GM11168 (cell line): ENCODE measurements around the gene DIP2C.

Source experiments
- in situ Hi-C: fragments of 300-500 bp; cut with MboI; formaldehyde crosslinking; loops from one replicate; pipeline ENCODE4 v1.12.0; 2022; ENCODE audit warnings: low sequenced_read_pairs; ENCODE audit not compliant: unreplicated experiment

Gene DIP2C

GRCh38 chr10:391305-391704 is 298.2 kb downstream of the DIP2C start:
- in situ Hi-C loops = no loop called here

DNA sequence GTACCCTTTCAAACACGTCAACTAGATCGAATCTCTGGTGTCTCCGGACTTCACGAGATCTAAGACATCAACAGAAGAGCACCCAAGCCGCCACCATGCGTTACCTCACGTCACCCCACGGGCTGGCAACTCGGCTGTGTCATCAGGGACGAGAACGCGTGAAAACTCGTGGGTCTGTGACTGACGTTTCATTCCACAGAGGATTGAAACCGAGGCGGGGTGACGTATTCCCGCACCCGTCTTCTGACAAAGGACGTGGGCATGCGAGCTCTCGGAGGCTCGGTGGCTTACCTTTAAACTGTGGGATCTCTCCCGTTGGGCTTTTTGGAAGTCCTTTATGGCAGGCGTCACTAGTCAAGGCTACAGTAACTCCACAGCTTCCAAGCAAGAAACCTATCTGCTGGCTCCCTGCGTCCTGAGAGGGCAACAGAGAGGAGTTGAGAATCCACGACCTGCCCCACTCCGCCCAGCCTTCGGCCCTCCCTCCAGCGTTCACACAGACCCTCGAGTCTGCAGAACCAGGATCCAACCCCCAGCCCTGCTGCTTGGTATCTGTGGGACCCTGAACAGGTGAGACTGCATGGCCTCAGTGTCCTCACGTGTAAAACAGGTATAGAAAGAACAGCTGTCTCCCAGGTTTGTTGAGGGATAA is 298.9 kb downstream of the DIP2C start:
- in situ Hi-C loops = no loop called here

DNA sequence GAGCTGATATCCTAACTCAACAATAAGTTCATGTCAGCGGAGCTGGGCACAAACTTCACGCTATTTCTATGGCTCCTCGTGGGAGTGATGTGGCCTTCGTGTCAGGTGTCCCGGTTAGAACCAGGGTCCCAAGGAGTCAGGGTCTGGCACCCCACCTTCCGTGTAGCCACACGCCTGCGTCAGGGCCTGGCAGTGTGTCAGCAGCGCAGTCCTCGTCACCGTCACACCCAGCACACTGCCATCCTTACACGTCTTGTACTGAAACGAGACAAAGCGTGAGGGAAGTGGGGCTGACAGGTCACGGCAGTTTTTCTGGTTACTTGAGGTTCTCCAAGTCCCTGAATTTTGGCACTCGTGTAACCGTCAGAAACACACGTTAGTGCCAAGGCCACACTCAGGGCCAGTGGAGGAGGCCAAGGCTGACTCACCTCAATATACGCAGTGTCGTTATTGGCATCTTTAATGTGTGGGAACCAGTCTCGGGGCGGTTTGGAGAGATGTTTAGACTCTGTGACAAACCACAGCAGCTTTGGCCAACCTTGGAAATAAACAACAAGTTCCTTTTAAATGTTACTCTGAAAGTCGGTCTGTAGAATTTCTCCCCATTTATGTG is 299.5 kb downstream of the DIP2C start:
- in situ Hi-C loops = no loop called here

- in situ Hi-C loops = no loop called here
Measured at GRCh38 chr10:389261-389790, 300.1 kb downstream of the DIP2C start.

GRCh38 chr10:388661-389045 is 300.8 kb downstream of the DIP2C start:
- in situ Hi-C loops = no loop called here

GRCh38 chr10:387909-388660 is 301.4 kb downstream of the DIP2C start:
- in situ Hi-C loops = no loop called here

GRCh38 chr10:387593-387891 is 301.9 kb downstream of the DIP2C start:
- in situ Hi-C loops = no loop called here

- in situ Hi-C loops = no loop called here
Measured at GRCh38 chr10:386771-387592, 302.5 kb downstream of the DIP2C start.

DNA sequence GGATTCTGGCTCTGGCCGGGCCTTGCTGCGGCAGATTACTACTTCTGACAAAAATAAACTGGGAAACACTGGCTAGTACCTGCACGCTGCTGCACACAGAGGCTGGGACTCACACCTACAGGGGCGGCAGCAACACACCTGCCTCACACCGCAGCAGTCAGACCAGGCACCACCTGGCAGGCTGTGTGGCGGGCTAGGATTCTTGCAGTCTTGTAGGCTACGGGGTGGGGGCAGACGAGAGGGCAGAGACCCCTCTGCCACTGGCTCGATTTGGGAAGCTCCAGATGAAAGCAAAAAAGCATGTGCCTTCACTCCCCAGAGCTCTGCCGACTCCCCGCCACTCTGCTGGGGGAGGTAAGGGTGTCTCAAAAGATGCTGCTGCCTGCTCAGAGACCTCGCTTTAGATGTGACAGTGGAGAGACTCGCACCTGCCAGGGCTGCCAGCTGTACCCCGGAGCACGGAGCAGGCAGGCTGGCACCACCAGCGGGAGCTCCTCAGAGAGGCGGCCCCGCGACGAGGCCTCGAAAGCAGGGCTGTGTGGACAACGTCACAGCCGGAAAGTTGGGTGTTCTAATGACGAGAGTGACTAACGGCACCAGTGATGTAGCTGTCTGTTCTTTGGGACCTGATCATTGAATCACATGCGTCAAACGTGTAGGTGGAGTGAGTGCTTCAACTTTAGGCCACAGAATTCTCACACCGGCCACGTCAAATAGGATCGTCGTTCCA is 303.7 kb downstream of the DIP2C start:
- in situ Hi-C loops = no loop called here

DNA sequence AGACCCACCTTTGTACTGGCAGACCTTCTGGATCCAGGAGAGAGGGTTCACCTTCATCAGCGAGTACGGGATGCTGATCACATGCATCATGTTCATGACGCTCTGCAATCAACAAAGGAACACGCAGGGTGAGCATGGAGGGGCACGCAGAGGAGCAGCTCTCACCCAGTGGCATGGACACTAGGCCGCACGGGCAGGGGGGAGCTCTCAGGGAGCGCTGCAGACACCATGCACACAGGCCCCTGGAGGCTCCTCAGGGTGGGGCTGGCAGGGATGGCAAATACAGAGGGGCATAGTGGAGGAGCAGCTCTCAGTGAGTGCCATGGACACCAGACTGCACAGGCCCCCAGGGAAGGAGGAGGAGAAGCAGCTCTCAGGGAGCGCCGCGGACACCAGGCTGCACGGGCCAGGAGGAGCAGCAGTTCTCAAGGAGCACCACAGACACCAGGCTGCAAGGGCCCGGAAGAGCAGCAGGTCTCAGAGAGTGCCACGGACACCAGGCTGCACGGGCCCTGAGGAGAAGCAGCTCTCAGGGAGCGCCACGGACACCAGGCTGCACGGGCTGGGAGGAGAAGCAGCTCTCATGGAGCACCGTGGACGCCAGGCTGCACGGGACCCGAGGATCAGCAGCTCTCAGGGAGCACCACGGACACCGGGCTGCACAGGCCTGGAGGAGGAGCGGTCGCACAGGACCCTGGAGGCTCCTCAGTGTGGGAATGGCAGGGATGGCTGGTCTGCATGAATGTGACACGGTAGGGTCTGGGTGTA is 304.7 kb downstream of the DIP2C start:
- in situ Hi-C loops = no loop called here

- in situ Hi-C loops = no loop called here
Measured at GRCh38 chr10:383519-383918, 305.9 kb downstream of the DIP2C start.

- in situ Hi-C loops = no loop called here
Measured at GRCh38 chr10:381805-382204, 307.7 kb downstream of the DIP2C start.

- in situ Hi-C loops = no loop called here
Measured at GRCh38 chr10:381346-381745, 308.1 kb downstream of the DIP2C start.

GRCh38 chr10:380313-380940 is 309.0 kb downstream of the DIP2C start:
- in situ Hi-C loops = no loop called here

- in situ Hi-C loops = no loop called here
Measured at GRCh38 chr10:378930-379704, 310.4 kb downstream of the DIP2C start.

DNA sequence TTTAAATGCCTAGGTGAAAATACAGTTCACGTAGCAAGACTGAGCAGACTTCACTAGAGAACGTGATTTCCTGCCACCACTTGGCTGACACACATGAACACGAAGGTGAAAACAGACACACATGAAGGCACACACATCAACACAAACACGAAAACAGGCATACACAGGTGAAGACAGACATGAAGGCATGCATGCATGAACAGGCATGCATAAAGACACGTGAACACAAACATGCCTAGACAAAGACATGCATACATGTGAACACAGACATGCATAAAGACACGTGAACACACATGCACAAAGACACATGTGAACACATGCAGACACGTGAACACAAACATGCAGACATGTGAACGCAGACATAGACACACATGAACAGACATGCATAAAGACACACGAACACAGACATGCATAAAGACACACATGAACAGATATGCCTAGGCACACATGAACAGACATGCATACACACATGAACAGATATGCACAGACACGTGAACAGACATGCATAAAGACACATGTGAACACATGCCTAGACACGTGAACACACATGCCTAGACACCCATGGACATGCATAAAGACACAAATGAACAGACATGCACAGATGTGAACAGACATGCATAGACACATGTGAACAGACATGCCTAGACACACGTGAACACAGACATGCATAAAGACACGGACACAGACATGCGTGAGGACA is 311.1 kb downstream of the DIP2C start:
- in situ Hi-C loops = no loop called here

DNA sequence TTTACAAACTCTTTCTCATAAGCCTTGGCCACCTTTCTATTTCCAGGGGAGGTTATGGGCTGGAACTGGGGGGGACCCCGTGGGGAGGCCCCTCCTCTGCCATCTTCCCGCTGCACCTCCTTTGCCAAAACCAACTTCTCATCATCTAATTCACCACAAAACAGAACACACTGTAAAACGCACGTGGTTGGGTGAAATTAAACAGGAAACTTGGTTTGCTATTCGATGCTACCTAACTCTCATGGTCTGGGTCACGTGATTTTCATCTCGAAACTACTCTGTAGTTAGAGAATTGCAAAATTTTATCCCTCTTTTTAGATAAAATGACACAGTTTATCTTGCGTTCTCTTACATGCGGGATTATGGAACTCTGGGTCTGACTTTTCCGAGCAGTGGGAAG is 312.2 kb downstream of the DIP2C start:
- in situ Hi-C loops = no loop called here
